BLaER1 (cell line): Measurements from ENCODE around the gene DENND1A.

Source experiments
- H3K27ac ChIP-seq: shearing (Covaris generic); formaldehyde crosslinking; 2 replicates; pipeline ENCODE4 v1.8.1; 2022
- H3K27me3 ChIP-seq: shearing (Covaris generic); formaldehyde crosslinking; 2 replicates; pipeline ENCODE4 v1.8.1; 2022
- H3K36me3 ChIP-seq: shearing (Covaris generic); formaldehyde crosslinking; 2 replicates; pipeline ENCODE4 v1.8.1; 2022
- H3K4me1 ChIP-seq: shearing (Covaris generic); formaldehyde crosslinking; 2 replicates; pipeline ENCODE4 v1.8.1; 2022
- H3K4me2 ChIP-seq: shearing (Covaris generic); formaldehyde crosslinking; 2 replicates; pipeline ENCODE4 v1.8.1; 2022
- H3K4me3 ChIP-seq: shearing (Covaris generic); formaldehyde crosslinking; 2 replicates; pipeline ENCODE4 v1.8.1; 2022
- H3K9ac ChIP-seq: shearing (Covaris generic); formaldehyde crosslinking; 2 replicates; pipeline ENCODE4 v1.8.1; 2022
- H3K9me3 ChIP-seq: shearing (Covaris generic); formaldehyde crosslinking; 2 replicates; pipeline ENCODE4 v1.8.1; 2022
- H4K20me1 ChIP-seq: shearing (Covaris generic); formaldehyde crosslinking; 2 replicates; pipeline ENCODE4 v1.8.1; 2022
- Cebpa-rat ChIP-seq: shearing (Covaris generic); IDR thresholded peaks from 2 replicates; pipeline ENCODE4 v1.8.1; 2022

The DENND1A gene

DNA sequence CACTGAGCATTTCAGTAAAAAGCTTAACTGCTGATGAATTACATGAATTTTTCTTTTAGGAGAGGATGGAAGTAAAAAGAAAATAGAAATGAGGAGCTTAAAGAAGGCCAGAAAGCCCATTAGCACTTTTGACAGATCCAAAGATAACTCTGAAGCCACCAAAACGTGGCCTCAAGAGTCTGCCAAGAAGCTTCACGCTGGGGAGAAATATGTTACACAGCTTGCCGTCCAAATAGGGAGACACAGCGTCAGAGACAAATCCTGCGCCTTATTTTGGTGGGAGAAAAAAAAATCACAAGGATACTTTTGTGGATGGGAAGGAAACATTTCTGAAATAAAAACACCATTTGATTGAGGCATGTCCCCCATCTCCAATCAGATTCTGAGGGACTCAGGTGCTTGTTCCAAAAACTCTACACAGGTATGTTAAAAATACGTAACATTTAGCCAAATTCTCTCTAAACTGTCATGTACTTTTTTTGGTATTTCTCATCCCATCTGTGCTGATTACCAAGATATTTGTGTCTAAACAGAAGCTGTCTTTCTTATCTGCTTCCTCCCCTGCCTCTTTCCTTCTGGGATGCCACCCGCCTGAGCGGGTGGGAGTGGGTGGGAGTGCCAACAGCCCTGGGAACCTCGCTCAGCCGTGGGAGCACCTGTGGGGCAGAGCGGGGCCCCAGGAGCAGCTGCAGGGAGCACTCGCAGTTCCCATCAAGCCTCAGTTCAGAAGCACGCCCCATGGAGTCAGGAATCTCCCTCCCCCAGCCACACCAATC, 275.5 kb downstream of the DENND1A start:
- no peak overlapping the region for H3K9ac ChIP-seq
- no peaks in the 10 kb centered on the region for H4K20me1 ChIP-seq
- H3K4me2 ChIP-seq: no peak overlapping the region
- TF ChIP-seq Cebpa-rat: no peak
- no peak overlapping the region for H3K27ac ChIP-seq
- H3K4me1 ChIP-seq: peaks cover 29% of the 10 kb centered on the region
- H3K4me3 ChIP-seq: no peak overlapping the region
- no peaks in the 10 kb centered on the region for H3K9me3 ChIP-seq
- H3K36me3 ChIP-seq: peaks cover 21% of the 10 kb centered on the region; the same call in 1 of the 2 replicates
- no peaks in the 10 kb centered on the region for H3K27me3 ChIP-seq

DNA sequence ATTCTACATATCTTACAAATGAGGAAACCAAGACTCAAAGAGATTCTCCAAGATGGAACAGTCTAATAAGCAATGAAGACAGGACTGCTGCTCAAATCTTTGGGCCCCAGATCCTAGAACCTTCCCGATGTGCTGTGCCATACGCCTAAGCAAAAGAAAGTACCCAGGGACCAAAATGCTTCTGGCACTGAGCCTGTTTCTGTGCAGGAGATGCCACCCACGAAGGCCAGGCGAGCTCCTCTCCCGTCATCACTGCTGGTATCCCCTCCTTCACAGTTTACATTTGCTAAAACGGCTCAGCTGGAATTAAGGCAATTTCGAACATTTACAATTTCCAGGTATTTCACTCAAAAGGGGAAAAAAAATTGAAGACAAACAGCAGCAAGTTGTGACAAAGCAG, 277.5 kb downstream of the DENND1A start:
- H3K27ac ChIP-seq: no peak overlapping the region
- no peaks in the 10 kb centered on the region for H4K20me1 ChIP-seq
- no peaks in the 10 kb centered on the region for H3K9me3 ChIP-seq
- H3K36me3 ChIP-seq: peaks cover 21% of the 10 kb centered on the region; the same call in 1 of the 2 replicates
- H3K4me1 ChIP-seq: peaks cover 13% of the 10 kb centered on the region; the same call in 1 of the 2 replicates
- H3K4me2 ChIP-seq: no peak overlapping the region
- no peak for TF ChIP-seq Cebpa-rat
- no peak overlapping the region for H3K9ac ChIP-seq
- H3K27me3 ChIP-seq: no peaks in the 10 kb centered on the region
- H3K4me3 ChIP-seq: no peak overlapping the region

DNA sequence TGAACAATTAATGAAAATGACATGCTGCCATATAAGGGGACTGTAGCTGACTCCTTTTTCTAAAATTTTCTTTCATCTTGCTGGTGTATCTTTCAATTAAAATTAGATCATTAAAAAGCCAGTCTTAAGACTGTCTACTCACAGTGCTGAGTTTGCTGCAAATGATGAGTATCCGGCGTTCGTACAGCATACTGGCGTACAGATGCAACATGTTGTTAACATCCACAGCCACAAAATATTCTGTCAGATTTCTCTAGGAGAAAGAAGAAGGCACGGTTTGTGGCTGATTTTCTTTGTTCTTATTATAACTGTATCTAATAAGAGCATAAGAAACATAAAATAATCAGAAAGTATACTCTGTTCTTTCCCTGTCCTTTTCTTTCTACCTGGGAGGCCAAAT, 278.1 kb downstream of the DENND1A start:
- Histone ChIP-seq H3K27ac (no peak overlapping the region), H3K9ac (no peak overlapping the region), H3K4me3 (no peak overlapping the region), H3K4me2 (no peak overlapping the region), H3K4me1 (peaks cover 8% of the 10 kb centered on the region; the same call in 1 of the 2 replicates), H3K36me3 (peaks cover 24% of the 10 kb centered on the region), H3K27me3 (no peaks in the 10 kb centered on the region), H3K9me3 (no peaks in the 10 kb centered on the region), H4K20me1 (no peaks in the 10 kb centered on the region)
- TF ChIP-seq Cebpa-rat: no peak

DNA sequence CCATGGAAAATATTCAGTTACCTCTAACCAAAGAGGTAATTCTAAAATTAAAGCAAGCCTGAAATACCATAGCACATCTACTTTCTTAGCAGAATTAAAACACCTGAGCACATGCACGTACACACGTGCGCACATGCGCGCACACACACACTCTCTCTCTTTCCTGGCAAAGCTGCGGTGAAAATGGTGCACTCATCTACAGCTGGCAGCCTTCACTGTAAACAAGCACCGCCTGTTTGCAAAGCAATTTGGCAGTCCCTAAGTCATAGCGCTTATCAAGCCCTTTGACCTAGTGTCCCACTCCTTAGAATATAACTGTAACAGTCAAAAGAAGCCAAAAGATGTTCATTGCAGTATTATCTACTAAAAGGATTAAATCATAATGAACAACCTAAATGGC, 278.7 kb downstream of the DENND1A start:
- no peak for TF ChIP-seq Cebpa-rat
- Histone ChIP-seq H3K4me2 (no peak overlapping the region), H3K4me1 (0 out of 2 replicates have a peak, but pooled peaks cover 7% of the 10 kb centered on the region), H3K36me3 (peaks cover 26% of the 10 kb centered on the region), H3K27me3 (no peaks in the 10 kb centered on the region), H3K9me3 (no peaks in the 10 kb centered on the region), H3K27ac (no peak overlapping the region), H3K4me3 (no peak overlapping the region), H3K9ac (no peak overlapping the region), H4K20me1 (no peaks in the 10 kb centered on the region)

DNA sequence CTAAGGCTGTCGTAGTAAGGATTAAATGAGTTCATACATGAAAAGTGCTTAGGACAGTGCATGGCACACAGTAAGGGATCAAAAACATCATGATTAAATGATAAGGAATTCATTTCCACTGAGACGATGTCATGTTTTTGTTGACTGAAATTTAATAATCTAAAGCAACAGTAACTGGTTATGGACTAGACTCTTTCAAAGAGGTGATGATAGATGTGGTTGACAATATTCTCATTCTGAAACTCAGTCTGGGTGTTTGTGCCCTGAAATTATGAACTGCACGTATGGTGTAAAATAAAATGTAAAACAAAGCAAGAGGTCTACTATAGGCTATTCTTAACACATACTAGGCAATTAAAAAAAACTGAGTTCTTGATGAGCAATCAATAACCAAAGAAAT, 280.0 kb downstream of the DENND1A start:
- H3K4me1 ChIP-seq: 0 out of 2 replicates have a peak, but pooled peaks cover 7% of the 10 kb centered on the region
- no peak for TF ChIP-seq Cebpa-rat
- H3K27ac ChIP-seq: no peak overlapping the region
- H3K27me3 ChIP-seq: no peaks in the 10 kb centered on the region
- peaks cover 20% of the 10 kb centered on the region for H3K36me3 ChIP-seq
- no peak overlapping the region for H3K4me3 ChIP-seq
- no peak overlapping the region for H3K9ac ChIP-seq
- no peak overlapping the region for H3K4me2 ChIP-seq
- H3K9me3 ChIP-seq: no peaks in the 10 kb centered on the region
- H4K20me1 ChIP-seq: no peaks in the 10 kb centered on the region

DNA sequence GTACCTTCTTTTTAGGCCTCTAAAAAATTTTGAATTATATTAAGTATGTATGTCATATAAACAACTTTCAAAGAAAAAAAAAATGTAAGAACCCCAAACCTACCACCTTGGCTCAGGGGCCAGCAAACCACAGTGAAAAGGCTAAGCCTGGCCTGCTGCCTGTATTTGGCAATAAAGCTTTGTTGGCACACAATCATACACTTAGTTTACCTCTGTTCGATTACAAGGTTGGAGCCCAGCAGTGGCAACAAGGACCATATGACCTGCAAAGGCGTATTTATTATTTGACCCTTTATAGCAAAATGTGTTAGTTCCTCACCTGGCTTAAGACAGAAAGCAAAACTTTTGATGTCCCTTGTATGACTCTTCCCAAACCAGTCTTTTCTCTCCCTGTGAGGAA, 282.8 kb downstream of the DENND1A start:
- Histone ChIP-seq H3K4me2 (no peak overlapping the region), H3K9me3 (0 out of 2 replicates have a peak, but pooled peaks cover 6% of the 10 kb centered on the region), H3K36me3 (peaks cover 36% of the 10 kb centered on the region), H3K4me1 (0 out of 2 replicates have a peak, but pooled peaks cover 7% of the 10 kb centered on the region), H3K27ac (no peak overlapping the region), H4K20me1 (no peaks in the 10 kb centered on the region), H3K4me3 (no peak overlapping the region), H3K27me3 (no peaks in the 10 kb centered on the region), H3K9ac (no peak overlapping the region)
- no peak for TF ChIP-seq Cebpa-rat

DNA sequence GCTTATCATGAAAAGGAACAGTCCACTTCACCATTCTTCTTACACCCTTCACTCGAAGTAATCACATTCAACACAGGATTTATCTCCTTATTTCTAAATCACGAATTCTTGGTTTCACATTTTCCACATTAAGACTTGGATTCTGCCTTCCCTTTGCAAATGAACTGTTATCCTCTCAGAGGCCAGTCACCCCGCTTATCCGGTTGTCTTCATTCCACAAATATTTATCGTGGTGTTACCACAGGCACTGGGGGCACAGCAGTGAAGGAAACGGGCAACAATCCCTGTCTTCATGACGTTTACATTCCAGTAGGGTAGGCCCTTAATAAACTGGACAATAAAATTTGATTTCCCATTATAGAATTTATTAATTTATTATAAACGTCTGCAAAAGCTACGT, 284.2 kb downstream of the DENND1A start:
- Histone ChIP-seq H3K9me3 (0 out of 2 replicates have a peak, but pooled peaks cover 6% of the 10 kb centered on the region), H3K4me3 (no peak overlapping the region), H3K27me3 (no peaks in the 10 kb centered on the region), H3K4me2 (no peak overlapping the region), H3K9ac (no peak overlapping the region), H3K36me3 (peaks cover 34% of the 10 kb centered on the region), H4K20me1 (no peaks in the 10 kb centered on the region), H3K4me1 (0 out of 2 replicates have a peak, but pooled peaks cover 7% of the 10 kb centered on the region), H3K27ac (no peak overlapping the region)
- TF ChIP-seq Cebpa-rat: no peak

DNA sequence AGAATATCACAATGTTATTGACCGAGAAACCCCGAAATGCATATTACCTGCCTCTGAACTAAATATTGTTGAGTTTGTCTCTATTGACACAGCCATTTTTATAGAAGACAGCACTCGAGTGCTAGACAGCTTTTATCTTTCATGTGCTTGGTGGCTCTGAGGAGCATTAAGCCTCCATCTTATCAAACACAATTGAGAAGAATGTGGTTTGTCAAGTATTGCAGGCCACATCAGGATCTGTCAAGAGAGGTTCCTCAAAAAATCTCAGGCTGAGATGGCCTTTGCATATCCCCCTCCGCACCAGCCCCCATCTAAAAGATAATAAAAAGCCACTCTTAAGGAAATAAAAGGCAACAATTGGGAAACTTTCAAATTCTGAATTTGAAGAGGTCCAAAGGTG, 284.8 kb downstream of the DENND1A start:
- H4K20me1 ChIP-seq: no peaks in the 10 kb centered on the region
- TF ChIP-seq Cebpa-rat: no peak

DNA sequence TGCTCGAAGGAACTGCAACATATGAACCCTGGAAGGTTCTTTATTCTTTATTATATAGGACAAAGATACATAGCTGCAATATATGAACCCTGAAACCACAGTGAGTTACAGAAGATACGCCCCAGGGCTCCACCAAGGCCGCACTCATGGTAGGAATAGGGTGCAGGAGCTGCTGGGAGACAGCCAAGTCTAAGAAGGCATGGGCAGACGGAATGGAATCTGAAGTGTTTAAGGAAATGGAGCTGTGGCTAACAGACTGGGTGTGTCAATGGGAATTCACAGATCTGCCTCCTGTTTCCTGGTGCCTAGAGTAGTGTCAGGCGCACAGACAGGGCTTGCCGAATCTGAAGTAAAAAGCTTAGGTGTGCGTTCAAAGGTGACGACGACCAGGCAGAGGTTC, 286.4 kb downstream of the DENND1A start:
- Histone ChIP-seq H3K27me3 (no peaks in the 10 kb centered on the region), H4K20me1 (no peaks in the 10 kb centered on the region), H3K36me3 (peaks cover 40% of the 10 kb centered on the region), H3K9me3 (0 out of 2 replicates have a peak, but pooled peaks cover 6% of the 10 kb centered on the region), H3K9ac (no peak overlapping the region), H3K4me1 (peaks cover 8% of the 10 kb centered on the region), H3K4me3 (no peak overlapping the region), H3K4me2 (no peak overlapping the region), H3K27ac (no peak overlapping the region)
- TF ChIP-seq Cebpa-rat: no peak

More for the DNA sequence above, 284.8 kb downstream of the DENND1A start:
- Histone ChIP-seq H3K9me3 (0 out of 2 replicates have a peak, but pooled peaks cover 6% of the 10 kb centered on the region), H3K4me2 (no peak overlapping the region), H3K4me3 (no peak overlapping the region), H3K27ac (no peak overlapping the region), H3K9ac (no peak overlapping the region), H3K4me1 (0 out of 2 replicates have a peak, but pooled peaks cover 7% of the 10 kb centered on the region), H3K27me3 (no peaks in the 10 kb centered on the region), H3K36me3 (peaks cover 40% of the 10 kb centered on the region)
